Measurements from ENCODE around the gene NLRC3. TPM values are rescaled to one million over a fixed set of nuclear protein-coding genes. Genes with fewer than 3 reads are reported as not detected.
"Not testable (repeated sequence)": the region's sequence is repeated elsewhere in the genome, so short reads cannot be mapped to it uniquely, and the experiment has no call there.

NLRC3 gene
- total and polyA plus RNA-seq, 12 donors = 0.26 to 2.5 (median 1.0) TPM

- intact Hi-C loops (cut with DNase I) = loop anchor here in 4 of 10 donors (10.0 kb wide), 4 partner anchors 105 to 355 kb away; partner anchors contain the start of genes TIGD7 (in 2 of the 4), ZNF75A (in 2 of the 4), ZNF174 (in 1 of the 4) and ZSCAN32 (in 1 of the 4)
- TF ChIP-seq CTCF (IDR thresholded peaks at IDR 0.05) = no peak
- Histone ChIP-seq H3K4me3 (no peak overlapping the region), H3K27me3 (no peaks in the 10 kb centered on the region), H3K36me3 (peaks cover 0 to 99% (median 53%) of the 10 kb centered on the region in 9 donors), H3K27ac (peak overlapping the region in 1 of 10 donors; percentile 45), H3K4me1 (peaks cover 0 to 1% (median 0%) of the 10 kb centered on the region in 9 donors), H3K9me3 (no peaks in the 10 kb centered on the region)
- no peak for DNase-seq
- ATAC-seq = peak in 1 of 8 donors; percentile 27
- WGBS, 2 donors = 87 to 93% methylated on average over 13 of the region's 13 CpGs
Measured at GRCh38 chr16:3509470-3509928, 67.7 kb downstream of the NLRC3 start.

GRCh38 chr16:3508736-3509135, 68.5 kb downstream of the NLRC3 start:
- Histone ChIP-seq H3K9me3 (no peaks in the 10 kb centered on the region), H3K4me1 (peaks cover 0 to 9% (median 0%) of the 10 kb centered on the region in 9 donors), H3K36me3 (peaks cover 0 to 91% (median 46%) of the 10 kb centered on the region in 9 donors), H3K27ac (peak overlapping the region in 1 of 10 donors; percentile 45), H3K27me3 (no peaks in the 10 kb centered on the region), H3K4me3 (no peak overlapping the region)
- intact Hi-C loops (cut with DNase I) = loop anchor here in 4 of 10 donors (10.0 kb wide), 4 partner anchors 104 to 354 kb away; partner anchors contain the start of genes TIGD7 (in 2 of the 4), ZNF75A (in 2 of the 4), ZNF174 (in 1 of the 4) and ZSCAN32 (in 1 of the 4)
- ATAC-seq (no peak), DNase-seq (no peak)
- WGBS, 2 donors = 94 to 95% methylated on average over 7 of the region's 7 CpGs
- TF ChIP-seq CTCF (IDR thresholded peaks at IDR 0.05) = no peak

- Histone ChIP-seq H3K9me3 (no peaks in the 10 kb centered on the region), H3K27me3 (no peaks in the 10 kb centered on the region), H3K4me3 (no peak overlapping the region), H3K4me1 (peaks cover 2 to 47% (median 12%) of the 10 kb centered on the region in 9 donors), H3K27ac (peak overlapping the region in 1 of 10 donors; percentile 73), H3K36me3 (peaks cover 0 to 39% (median 20%) of the 10 kb centered on the region in 9 donors)
- DNase-seq = no peak
- intact Hi-C loops (cut with DNase I) = loop anchor here in 6 of 10 donors (5.0 to 10.0 kb wide), 7 partner anchors 46 to 349 kb away; partner anchors contain the start of genes TIGD7 (in 2 of the 6), ZNF75A (in 2 of the 6), ZNF174 (in 1 of the 6) and ZSCAN32 (in 1 of the 6)
- no peak for TF ChIP-seq CTCF (IDR thresholded peaks at IDR 0.05)
- no peak for ATAC-seq
- WGBS, 2 donors = 84 to 85% methylated on average over 6 of the region's 6 CpGs
Measured at GRCh38 chr16:3503523-3503922, 73.7 kb downstream of the NLRC3 start.

- peaks cover 0 to 23% (median 9%) of the 10 kb centered on the region in 9 donors for H3K36me3 ChIP-seq
- intact Hi-C loops (cut with DNase I) = loop anchor here in 7 of 10 donors (2.0 to 10.0 kb wide), 8 partner anchors 45 to 347 kb away; partner anchors contain the start of genes TIGD7 (in 2 of the 7), ZNF174 (in 2 of the 7), ZNF75A (in 2 of the 7) and ZSCAN32 (in 2 of the 7)
- TF ChIP-seq CTCF (IDR thresholded peaks at IDR 0.05) = no peak
- peak overlapping the region in 4 of 10 donors; percentile 32 to 85 (median 58) for H3K27ac ChIP-seq
- no peaks in the 10 kb centered on the region for H3K9me3 ChIP-seq
- H3K4me3 ChIP-seq = peak overlapping the region; percentile 54 to 95 (median 80)
- peaks cover 2 to 47% (median 12%) of the 10 kb centered on the region in 9 donors for H3K4me1 ChIP-seq
- H3K27me3 ChIP-seq = no peaks in the 10 kb centered on the region
- 77 to 83% methylated on average over 22 of the region's 22 CpGs for WGBS, 2 donors
- DNase-seq (no peak), ATAC-seq (no peak)
Measured at GRCh38 chr16:3501783-3502400, 75.3 kb downstream of the NLRC3 start.

GRCh38 chr16:3501412-3501761, 75.8 kb downstream of the NLRC3 start:
- not testable (repeated sequence) for DNase-seq, H3K9me3 ChIP-seq, H3K27me3 ChIP-seq, ATAC-seq
- intact Hi-C loops (cut with DNase I) = loop anchor here in 7 of 10 donors (2.0 to 10.0 kb wide), 8 partner anchors 44 to 347 kb away; partner anchors contain the start of genes TIGD7 (in 2 of the 7), ZNF174 (in 2 of the 7), ZNF75A (in 2 of the 7) and ZSCAN32 (in 2 of the 7)
- 13 to 17% methylated on average over 24 of the region's 24 CpGs for WGBS, 2 donors
- Histone ChIP-seq H3K27ac (peak overlapping the region; percentile 32 to 85 (median 65)), H3K4me3 (peak overlapping the region; percentile 54 to 95 (median 80)), H3K4me1 (peaks cover 2 to 47% (median 12%) of the 10 kb centered on the region in 9 donors), H3K36me3 (peaks cover 0 to 18% (median 5%) of the 10 kb centered on the region in 9 donors)

All from heart right ventricle (tissue), 16 donors.